ENCODE results near the gene KIF23.

KIF23 gene

DNA sequence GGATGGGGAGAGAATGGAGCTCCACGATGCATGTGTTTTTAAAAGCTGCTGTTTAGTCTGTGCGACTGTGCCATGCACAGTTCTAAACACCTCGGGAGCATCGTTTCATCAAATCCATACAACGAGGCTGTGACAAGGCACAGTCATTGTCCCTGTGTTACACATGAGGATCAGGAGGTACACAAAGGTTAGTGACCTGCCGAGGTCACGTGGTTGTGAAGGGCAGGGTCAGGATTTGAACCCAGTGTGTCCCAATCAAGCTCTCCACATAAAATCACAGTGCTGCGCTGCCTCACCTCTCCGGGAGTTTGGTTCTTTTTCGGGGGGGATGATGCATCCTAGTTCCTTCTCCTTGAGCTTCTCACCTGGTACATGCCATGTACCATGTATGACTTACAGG is 18.7 kb upstream of the KIF23 start:
- no peak for DNase-seq

DNA sequence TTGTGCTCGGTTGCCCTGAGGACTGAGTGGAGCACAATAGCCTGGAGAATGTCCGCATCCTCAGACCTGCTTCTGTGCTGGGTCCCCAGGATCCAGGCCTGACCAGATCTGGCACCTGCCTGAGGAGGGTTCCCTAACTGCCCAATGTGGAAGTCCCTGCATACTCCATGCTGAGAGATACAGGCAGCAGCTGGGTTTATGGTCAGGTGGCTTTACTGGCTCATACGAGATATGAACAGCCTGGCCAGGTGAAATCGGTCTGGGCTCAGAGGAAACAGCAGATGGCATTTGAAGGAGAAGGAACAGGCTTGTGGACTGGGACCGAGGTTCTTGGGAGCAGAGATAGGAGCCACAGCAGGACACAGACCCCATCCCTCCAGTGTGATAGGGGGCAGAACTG is 18.2 kb upstream of the KIF23 start:
- DNase-seq = no peak

DNA sequence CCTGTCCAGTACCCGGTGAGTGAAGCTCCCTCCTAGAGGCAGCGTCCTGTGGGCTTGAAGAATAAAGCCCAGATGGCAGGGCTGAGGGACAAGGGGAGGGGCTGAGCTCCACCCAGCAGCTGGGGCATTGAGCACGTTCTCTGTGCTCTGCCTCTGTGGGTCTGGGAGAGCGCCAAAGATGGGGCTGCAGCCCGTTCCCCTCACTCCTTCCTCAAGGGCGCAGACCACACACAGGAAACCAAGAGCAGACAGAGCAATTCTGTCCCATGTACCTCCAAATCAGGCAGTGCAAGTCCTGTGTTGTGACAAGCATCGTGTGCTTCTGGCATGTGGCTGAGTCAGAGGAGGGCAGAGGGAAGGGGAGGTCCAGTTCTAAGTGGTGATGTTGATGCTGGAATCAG is 15.7 kb upstream of the KIF23 start:
- no peak for DNase-seq

DNA sequence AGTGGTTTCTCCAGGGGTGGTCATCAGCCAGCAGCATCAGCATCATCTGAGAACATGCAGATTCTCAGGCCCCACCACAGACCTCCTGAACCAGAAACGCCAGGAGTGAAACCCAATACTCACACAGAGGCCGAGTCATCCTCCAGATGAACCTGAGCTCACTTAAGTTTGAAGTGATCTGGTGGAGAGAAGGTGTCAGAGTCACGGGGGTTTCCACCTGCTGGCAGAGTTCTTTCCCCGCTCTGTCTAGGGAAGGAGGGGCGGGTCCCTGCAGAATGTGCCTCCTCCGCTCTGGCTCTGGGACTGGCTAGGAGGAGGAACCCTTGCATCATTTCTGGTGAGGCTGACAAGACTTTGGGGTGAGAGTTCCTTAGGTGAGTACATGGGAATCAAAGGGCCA is 13.3 kb upstream of the KIF23 start:
- peak; percentile 8 for DNase-seq

DNA sequence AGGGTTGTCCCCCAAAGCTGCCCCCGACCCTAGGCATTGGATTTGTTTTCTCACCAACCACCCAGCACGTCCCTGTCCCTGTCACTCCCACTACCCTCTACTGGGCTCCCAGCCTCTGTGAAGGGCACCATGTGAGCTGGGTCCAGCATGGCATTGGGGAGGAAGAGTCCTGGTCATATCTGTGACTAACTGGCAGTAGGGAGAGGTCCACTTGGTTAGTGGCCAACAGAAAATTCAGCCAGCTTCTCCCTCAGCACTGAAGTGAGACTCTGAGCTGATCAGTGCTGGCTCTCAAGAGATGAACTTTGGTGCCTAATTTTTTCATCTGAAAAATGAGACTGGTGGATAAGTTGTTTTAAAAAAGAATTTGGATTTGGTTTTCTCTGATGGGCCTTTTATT is 11.3 kb upstream of the KIF23 start:
- DNase-seq = no peak

DNA sequence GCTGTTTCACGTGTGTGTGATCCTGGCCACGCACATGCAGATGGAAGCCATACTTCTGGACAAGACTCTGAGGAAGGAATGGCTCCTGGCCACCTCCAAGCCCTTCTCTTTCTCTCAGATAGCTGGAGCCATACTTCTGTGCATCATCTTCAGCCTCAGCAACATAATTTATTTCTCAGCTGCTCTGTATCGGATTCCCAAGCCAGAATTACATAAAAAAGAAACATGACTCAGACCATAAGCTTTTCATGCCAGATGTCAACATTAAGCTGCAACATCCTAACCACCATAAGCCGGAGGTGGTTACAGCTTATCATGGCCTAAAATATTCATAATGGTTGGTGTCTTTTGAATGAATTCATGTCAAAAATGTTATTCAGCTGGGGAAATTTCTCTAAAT is 10.6 kb upstream of the KIF23 start:
- no peak for DNase-seq

DNA sequence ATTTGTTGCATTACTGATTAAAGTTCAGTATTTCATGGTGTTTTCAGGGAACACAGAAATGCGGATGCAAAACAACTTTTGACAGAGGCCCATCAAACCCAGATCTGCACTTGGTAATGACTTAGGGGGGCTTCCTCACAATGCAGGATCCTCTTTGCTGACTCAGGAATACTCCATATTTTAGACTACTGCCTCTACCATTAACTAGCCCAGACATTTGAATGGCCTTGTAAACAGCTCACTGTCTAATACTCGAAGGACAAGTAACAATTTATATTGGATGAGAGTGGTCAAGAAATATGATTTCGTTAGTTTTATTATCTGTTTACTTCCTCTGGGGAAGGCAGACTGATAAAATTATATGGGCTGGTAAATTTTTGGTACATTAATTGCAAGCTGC is 9.0 kb upstream of the KIF23 start:
- no peak for DNase-seq

DNA sequence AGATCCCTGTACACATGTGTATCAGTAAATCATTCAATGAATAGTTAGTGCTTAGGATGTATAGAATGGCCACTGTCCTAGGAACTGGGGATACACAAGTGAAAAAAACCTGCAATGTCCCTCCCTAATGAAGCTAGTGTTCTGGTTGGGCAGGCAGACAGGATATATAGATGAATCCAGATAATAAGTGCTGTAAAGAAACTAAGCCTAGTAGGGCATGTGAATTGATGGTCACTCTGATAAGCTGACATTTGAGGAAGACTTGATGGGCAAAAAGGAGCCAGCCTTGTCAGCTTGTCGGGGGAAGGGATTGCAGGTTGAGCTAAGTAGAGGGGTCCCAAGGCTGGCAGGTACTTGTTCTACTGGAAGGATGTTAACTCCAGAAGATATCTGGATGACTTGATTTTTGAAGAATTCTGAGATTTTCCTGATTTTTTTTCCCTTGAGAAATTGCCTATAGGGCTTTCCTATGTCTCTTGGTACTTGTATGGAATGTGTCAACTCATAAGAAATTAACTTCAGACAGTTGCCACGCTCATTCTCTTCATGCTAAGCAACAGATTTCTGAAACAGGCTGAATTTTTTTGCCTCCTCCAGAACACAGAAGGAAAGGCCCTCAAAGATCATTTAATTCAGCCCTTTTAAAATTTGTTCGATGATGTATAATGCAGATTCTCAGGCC is 6.3 kb upstream of the KIF23 start:
- no peak for DNase-seq

DNA sequence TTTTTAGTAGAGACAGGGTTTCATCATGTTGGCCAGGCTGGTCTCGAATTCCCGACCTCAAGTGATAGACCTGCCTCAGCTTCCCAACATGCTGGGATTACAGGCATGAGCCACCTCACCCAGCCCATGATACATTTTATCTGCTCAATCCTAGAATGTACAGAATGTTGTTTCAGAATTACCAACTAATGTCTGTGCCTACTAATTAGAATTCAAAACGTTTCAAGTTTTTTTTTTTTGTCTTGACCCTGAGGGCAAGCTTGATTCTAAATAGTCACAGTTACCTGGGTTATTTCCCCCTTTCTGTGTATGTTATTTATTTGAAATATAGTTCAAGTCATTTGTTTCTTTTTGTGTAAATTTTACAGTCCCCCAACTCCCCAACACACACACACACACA is 5.3 kb upstream of the KIF23 start:
- DNase-seq = no peak

DNA sequence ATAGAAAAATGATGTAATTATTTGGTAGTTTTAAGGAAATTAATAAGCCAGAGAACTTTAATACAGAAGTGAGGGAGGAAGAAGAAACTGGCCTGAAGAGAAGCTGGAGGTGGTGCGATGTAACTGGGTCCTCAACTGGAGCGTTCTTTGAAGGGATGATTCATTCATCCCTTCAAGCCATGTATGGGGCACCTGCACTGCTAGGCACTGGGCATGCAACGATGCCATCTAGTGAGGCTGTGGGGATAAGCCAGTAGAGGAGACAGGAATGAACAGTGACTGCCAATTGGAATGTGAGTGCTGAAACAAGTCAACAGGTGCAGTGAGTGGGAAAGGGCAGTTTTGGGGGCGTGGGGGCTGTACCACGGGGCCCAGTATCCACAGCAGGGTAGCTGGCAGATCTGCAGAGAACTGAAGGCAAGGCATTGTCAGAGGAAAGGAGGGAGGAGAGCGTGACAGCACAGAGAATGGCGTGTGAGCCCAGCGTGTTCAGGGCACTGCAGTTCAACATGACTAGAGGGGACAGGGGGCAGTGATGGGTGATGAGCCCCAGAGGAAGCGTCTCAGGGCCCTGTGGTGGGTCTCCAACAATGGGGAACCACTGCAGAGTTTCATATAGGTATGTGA is 3.8 kb upstream of the KIF23 start:
- DNase-seq = peak; percentile 24

DNA sequence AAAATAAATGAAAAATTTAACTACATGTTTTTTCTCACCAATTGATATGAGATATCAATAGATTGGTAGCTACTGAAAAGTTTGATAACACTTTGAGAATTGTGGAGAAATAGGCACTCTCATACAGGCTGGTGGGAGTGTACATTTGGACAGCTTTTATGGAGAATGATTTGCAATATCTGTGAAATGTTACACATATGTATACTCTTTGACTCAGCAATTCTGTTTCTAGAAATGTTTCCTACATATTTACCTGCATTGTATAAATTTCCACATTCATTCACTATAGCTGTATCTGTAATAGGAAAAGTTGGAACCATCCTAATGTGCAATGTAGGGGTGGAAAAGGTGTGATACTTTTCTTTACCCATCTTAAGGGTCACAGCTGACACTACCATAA is 1.9 kb upstream of the KIF23 start:
- DNase-seq = no peak

DNA sequence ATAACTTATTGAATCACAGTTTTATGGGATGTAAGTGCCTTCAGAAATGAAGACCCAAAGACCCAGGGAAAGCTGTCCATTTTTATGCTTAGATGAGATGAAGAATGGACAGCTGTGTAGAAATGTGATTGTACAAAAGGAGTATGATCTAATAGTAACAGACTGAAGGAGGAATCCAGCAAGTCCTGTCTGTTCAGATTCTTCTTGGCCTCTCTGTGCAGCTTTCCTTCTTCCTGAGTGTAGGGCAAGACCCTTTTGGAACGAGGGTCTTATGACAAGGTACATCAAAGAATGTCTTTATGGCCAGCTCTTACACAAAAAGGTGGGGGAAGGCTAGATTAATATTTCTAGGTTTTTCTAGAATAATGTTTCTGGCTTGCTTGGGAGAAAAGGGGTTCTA is 1.4 kb upstream of the KIF23 start:
- DNase-seq = no peak

DNA sequence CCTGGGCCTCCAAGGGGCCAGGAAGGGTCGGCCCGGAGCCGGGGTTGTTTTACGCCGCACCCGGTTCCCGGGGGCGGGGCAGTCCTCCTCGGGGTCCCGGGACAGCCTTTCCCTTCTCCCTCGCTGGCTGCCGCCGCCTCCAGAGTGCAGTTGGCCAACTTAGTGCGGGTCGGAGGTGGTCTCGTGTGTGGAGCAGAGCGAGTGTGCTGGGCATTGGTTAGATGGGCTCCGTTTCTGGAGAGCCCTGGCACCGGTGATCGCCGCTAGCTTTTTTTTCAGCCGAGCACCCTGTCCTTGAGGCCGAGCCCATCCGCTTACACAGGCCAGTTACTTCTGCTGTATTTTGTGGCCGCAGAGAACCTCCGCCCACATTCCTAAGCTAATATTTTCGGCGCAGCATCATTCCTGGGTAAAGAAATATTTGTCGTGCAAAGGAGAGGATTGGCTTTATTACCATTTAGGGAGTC is 585 bp downstream of the KIF23 start:
- no peak for DNase-seq

DNA sequence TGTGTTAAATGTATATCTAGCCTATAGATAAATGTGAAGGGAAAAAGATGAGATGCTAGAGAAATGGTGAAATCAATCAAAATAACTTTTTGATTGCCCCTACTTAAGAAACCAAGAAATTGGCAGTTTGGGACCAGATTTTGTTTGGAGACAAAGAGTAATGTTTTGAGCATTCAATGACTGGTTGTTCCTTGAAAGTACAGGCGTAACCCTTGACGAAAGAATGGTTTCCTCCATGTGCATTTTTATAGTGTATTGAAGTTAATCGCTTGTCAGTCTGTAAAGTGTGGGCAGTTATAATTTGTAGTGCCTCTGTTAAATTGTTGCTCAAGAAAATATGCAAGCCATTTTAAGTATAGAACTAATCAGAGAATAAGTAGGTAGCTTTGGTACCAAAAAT is 1.2 kb downstream of the KIF23 start:
- no peak for DNase-seq

DNA sequence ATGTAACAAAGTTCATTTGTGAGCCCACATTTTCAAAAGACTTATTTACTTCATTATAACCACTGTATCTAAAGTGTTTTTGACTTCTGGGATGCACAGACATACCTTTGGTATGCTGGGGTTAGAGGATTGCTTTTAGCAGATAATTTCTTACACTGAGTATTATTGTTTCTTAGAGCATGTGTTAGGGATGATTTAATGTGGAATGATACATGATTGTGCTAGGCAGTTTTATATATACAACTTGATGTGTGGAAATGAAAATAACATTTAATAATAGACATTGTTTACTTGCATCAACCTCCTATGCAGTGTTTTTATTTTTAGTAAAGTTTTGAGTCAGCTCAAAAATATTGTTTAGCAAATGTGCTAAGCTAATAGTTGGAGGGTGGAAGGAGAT is 3.4 kb downstream of the KIF23 start:
- DNase-seq = no peak

DNA sequence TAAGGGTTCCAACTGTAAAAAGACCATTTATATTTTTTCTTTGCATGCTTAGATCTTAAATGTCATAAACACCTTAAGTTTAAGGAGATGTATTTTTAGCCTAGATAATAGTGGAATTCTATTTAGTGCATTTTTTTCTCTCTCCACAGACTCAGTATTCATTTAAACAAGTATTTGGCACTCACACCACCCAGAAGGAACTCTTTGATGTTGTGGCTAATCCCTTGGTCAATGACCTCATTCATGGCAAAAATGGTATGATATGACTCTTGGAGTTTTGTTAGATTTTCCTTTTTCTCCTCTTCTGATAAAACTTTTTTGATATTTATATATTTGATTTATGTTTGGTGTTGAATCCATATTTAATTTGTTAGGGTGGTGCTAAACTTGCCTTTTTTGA is 7.3 kb downstream of the KIF23 start:
- no peak for DNase-seq

DNA sequence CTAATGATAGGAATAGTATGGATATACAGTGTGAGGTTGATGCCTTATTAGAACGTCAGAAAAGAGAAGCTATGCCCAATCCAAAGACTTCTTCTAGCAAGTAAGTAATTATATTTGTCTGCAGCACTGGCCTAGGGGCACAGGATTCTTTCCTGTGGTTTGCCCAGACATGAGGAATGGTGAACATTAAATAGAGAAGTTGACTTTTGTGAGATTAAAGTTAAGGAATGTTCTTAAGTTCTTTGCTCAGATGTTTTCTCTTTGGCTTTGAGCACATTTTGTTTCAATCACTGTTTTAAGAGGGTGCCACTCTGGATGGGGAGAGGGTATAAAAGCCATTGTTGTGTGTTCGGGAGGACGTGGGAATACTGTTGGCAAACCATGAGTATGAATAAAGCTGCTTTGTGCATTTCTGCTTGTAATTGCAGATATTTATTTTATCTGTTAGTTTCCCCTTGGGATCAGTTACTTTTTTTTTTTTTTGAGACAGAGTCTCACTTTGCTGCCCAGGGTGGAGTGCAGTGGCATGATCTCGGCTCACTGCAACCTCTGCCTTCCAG is 8.3 kb downstream of the KIF23 start:
- no peak for DNase-seq

DNA sequence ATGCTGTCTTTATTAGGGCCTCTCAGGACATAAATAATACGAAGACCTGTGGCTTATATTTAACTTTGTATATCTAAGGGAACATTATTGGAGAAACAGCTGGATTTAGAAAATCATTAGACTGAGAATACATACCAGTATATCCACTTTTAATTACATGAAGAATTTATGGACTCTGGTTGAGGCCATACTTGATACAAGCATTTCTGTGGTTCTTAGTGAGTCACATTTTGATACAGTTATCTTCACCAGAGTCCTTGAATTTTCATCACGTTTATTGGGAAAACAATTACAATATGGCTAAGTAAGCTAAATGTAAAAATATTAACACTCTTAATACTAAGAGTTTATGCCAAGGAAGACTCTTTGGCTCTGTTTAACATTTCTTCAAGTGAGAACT is 9.9 kb downstream of the KIF23 start:
- DNase-seq = no peak

DNA sequence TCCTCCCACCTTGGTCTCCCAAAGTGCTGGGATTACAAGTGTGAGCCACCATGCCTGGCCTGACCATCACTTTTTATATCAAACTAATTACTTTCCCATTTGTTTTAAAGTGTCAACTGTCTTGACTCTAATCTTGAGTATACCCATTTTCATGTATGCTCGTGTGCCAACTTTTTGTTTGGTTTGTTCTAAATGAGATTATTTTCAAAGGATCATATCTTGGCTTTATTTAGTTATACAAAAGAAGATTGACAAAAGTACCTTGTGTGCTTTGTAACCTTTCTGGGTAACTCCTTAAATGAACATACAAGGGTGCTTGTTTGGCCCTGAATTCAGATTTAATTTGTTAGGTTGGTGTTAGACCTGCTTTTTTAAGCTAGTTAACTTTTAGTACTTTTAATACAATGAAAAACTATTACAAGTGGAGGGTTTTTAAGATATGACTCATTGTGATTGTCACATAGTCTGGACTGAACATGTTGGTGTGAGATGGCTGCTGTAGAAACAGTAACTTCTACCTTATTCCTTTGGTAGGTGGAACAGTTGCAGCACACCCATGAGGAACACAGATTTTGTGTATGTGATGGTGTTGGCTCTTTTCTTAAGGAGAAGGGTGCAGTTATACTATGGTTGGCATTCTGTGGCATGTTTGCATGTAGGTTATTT is 10.7 kb downstream of the KIF23 start:
- no peak for DNase-seq

DNA sequence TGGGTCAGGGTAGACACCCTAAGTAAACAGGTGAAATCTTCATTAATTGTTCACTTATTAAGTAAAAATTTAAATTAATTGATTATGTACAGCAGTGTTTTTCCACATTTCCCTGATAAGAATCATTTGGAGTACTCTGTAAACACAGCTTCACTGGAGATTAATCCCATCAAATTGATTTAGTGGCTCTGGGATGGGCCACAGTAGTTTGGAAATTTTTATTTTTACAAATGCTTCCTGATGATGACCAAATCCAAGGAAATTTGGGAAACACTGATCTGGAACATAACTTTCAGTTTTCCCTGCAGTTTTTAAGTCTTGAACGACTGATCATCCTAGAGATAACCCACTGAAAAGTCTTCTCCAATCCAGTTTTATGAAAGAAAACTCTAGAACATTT is 19.7 kb downstream of the KIF23 start:
- DNase-seq = no peak

DNA sequence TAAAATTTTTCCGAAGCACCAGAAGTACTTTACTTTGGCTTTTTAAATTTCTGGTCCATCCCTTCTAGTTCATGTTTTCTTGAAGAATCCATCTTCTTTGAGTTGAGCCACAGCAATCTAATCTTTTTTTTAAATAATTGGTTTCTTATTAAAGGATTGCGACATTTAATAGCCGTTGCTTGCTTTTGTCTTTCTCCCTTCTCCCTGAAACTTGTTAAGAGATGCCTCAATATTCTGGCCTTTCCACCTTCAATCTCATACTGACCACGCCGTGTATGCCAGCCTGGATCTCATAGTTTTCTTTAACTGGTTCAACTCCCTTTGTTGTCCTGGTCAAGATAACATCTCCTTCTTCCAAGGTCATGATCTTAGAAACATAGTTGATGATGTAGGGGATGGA is 20.1 kb downstream of the KIF23 start:
- no peak for DNase-seq

DNA sequence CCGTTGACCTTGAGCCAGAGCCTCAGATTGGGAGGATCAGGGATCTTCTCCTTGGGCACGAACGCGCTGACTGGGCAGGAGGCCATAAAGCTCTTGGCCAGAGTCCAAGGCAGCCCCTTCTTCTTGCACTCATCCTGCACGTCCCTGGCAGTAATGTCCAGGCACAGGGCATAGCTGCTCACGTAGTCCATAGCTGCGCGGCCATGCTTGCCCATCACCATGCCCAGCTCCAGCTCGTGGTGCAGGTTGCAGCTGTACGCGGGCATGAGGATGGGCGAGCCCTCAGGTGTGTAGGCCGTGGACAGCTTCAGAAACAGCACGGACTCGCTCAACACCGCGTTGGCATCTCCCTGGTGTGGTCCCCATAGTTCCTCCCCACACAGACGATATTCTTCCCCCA is 20.5 kb downstream of the KIF23 start:
- no peak for DNase-seq

DNA sequence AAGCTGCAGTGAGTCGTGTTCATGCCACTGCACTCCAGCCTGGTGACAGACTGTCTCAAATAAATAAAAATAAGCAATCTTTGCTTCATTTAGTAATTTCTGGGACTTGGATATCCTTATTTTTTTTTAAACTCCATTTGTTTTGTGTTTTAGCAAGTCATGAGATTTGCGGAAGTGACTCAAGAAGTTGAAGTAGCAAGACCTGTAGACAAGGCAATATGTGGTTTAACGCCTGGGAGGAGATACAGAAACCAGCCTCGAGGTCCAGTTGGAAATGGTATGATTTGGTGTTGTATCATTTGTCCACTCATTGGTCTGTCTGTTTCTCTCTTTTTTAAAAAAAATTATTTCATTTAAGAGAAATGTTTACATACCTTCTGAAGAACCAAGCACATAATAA is 21.8 kb downstream of the KIF23 start:
- DNase-seq = no peak

DNA sequence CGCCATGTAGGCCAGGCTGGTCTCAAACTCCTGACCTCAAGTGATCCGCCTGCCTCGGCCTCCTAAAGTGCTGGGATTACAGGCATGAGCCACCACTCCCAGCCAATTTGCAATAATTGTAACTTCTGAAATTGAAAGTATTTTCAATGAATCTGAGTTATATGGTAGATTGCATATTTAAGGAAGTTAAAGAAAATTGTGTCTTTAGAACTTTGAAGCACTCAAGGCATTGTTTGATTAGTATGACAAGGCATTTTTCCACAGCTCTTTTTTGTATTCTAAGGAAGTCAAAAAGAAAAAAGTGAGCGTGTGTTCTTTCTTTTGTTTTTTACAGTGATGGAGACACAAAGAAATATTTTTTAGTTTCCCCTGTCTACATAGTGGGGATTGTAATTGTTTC is 22.8 kb downstream of the KIF23 start:
- DNase-seq = no peak
